LNCaP clone FGC (cell line): ENCODE data around the gene ATP6V0A4.
"Not testable (repeated sequence)": the region's sequence is repeated elsewhere in the genome, so short reads cannot be mapped to it uniquely, and the experiment has no call there.

Experiments used
- DNase-seq: peaks from one replicate; pipeline ENCODE4 v3.0.0-alpha.2; 2011; ENCODE audit warnings: low read depth
- H3K4me3 ChIP-seq: 2 replicates; pipeline ENCODE4 v1.5.1; 2011; ENCODE audit warnings: mild to moderate bottlenecking, low read depth, low read length, control low read depth
- TF ChIP-seq, protein P1 (sequence below): IDR thresholded peaks from 2 replicates; pipeline ENCODE4 v1.5.1; 2012; ENCODE audit warnings: mild to moderate bottlenecking; ENCODE audit not compliant: control insufficient read depth, insufficient read depth; ENCODE audit errors: extremely low read depth

The ATP6V0A4 gene

DNA sequence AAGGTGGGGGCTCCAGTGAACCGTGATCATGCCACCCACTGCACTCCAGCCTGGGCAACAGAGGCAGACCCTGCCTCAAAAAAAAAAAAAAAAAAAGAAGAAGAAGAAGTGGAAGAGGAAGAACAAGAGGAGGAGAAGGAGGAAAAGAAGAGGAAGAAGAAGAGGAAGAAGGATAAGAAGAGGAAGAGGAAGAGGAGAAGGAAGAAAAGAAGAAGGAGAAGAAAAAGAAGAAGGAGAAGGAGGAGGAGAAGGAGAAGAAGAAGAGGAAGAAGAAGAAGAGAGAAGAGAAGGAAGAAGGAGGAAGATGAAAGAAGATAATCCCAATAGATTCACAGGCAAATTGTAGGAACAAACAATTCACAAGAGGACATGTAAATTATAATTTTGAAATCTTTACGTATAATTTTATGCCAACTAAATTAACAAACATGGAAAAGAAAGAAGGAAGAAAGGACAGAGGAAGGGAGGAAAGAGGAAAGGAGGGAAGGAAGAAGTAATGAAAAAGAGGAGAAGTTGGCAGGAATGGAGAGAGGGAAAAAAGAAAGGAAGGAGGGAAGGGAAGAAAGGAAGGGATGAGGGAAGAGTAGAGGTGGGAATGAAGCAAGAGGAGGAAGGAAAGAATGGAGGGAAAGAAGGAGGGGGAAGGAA is 100.3 kb downstream of the ATP6V0A4 start:
- DNase-seq = no peak
- H3K4me3 ChIP-seq = no peak overlapping the region
- TF ChIP-seq, protein P1, sequence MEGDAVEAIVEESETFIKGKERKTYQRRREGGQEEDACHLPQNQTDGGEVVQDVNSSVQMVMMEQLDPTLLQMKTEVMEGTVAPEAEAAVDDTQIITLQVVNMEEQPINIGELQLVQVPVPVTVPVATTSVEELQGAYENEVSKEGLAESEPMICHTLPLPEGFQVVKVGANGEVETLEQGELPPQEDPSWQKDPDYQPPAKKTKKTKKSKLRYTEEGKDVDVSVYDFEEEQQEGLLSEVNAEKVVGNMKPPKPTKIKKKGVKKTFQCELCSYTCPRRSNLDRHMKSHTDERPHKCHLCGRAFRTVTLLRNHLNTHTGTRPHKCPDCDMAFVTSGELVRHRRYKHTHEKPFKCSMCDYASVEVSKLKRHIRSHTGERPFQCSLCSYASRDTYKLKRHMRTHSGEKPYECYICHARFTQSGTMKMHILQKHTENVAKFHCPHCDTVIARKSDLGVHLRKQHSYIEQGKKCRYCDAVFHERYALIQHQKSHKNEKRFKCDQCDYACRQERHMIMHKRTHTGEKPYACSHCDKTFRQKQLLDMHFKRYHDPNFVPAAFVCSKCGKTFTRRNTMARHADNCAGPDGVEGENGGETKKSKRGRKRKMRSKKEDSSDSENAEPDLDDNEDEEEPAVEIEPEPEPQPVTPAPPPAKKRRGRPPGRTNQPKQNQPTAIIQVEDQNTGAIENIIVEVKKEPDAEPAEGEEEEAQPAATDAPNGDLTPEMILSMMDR = no peak

DNA sequence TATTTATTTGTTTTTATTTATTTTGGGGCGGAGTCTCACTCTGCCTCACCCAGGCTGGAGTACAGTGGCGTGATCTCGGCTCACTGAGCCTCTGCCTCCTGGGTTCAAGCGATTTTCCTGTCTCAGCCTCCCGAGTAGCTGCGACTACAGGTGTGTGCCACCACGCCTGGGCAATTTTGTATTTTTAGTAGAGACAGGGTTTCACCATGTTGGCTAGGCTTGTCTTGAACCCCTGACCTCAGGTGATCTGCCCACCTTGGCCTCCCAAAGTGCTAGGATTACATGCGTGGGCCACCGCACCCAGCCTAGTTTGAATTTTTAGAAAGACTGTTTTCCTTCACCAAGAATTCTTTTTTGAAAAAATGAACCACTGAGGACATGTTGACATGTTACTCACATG is 102.2 kb downstream of the ATP6V0A4 start:
- not testable (repeated sequence) for DNase-seq, H3K4me3 ChIP-seq

DNA sequence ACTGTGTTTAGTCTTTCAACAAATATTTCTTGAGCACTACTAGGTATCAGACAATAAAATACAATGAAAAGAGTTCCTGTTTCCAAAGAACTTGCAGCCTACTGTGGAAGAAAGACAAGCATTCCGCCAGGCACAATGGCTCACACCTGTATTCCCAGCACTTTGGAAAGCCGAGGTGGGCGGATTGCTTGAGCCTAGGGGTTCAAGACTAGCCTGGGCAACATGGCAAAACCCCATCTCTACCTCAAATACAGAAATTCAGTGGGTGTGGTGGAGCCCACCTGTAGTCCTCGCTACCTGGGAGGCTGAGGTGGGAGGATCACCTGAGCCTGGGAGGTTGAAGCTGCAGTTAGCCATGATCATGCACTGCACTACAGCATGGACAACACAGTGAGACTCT is 102.9 kb downstream of the ATP6V0A4 start:
- TF ChIP-seq, protein P1 = no peak

DNA sequence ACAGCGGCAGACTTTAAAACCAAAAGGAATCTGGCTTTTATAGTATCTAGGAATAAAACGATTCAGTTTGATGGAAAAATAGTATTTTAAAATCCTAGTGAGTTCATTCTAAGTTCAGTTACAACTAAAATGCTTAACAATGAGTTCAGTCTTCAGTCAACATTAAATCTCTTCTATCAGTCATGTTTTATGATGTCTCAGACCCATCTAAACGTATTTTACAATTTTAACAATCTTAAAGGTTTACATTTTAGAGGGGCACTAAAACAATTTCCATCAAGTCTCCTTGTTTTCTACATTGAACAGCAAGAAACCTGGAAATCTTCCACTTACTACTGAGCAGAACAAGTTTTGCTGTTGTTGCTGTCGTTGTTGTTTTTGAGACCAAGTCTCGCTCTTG is 106.8 kb downstream of the ATP6V0A4 start:
- no peak for DNase-seq
- TF ChIP-seq, protein P1 = no peak
- H3K4me3 ChIP-seq = no peak overlapping the region

More for the DNA sequence above, 102.9 kb downstream of the ATP6V0A4 start:
- no peak overlapping the region for H3K4me3 ChIP-seq
- DNase-seq = no peak

DNA sequence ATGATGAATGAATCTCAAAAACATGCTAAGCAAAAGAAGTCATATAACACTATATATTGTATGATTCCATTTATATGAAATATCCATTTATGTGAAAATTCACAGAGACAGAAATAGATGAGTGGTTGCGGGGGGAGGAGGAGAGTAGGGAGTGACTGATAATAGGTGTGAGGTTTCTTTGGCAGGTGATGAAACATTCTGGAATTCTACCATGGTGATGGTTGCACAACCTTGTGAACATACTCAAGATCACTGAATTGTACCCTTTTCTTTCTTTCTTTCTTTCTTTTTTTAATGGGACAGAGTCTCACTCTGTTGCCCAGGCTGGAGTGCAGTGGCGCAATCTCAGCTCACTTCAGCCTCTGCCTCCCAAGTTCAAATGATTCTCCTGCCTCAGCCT is 107.5 kb downstream of the ATP6V0A4 start:
- TF ChIP-seq, protein P1 = no peak
- DNase-seq = no peak
- no peak overlapping the region for H3K4me3 ChIP-seq

DNA sequence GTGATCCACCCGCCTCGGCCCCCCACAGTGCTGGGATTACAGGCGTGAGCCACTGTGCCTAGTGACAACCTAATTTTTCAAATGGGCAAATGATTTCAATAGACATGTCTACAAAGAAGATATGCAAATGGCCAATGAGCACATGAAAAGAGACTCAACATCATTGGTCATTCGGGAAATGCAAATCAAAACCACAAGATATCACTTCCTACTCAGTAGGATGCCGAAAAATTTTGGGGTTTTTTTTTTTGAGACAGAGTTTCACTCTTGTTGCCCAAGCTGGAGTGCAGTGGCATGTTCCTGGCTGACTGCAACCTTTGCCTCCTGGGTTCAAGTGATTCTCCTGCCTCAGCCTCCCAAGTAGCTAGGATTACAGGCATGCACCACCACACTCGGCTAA is 110.0 kb downstream of the ATP6V0A4 start:
- not testable (repeated sequence) for DNase-seq, H3K4me3 ChIP-seq

DNA sequence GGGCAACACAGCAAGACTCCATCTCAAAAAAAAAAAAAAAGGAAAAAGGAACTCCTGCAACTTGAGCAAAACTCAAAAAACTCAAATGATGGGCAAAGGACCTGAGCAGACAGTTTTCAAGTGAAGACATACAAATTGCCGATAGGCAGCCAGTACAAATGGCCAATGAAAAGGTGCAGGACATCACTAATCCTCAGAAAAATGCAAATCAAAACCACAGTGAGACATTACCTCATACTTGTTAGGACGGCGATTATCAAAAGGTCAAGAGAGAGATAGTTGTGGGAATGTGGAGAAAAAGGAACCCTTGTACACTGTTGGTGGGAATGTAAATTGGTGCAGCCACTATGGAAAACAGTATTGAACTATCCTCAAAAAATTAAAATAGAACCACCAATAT is 113.7 kb downstream of the ATP6V0A4 start:
- no peak for DNase-seq
- H3K4me3 ChIP-seq = no peak overlapping the region
- TF ChIP-seq, protein P1 = no peak

DNA sequence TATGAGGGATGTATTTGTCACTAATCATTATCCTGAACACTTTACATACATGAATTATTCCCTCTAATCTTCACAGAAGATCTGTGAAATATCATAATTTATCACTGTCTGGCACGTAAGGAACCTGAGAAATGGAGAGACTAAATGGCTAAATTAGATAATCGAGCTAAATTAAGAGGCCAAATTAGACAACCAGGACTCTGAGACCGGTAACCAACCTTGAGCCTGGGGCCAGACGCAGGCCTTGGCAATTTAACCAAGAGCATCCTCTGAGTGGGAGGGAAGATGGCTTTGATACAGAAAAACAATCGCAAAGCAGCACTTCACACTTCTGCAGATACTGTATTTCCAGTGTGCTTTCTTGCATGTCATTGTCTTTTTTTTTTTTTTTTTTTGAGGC is 118.2 kb downstream of the ATP6V0A4 start:
- DNase-seq = no peak
- no peak overlapping the region for H3K4me3 ChIP-seq
- TF ChIP-seq, protein P1 = no peak
